ENCODE results near the gene CAP2. TPM values are rescaled to one million over a fixed set of nuclear protein-coding genes. Genes with fewer than 3 reads are reported as not detected.

The CAP2 gene
- total RNA-seq, 2 donors from 2014 or later, result 2.7 to 10.4 TPM

GRCh38 chr6:17480476-17480875 is 87.1 kb downstream of the CAP2 start:
- intact Hi-C loops (cut with DNase I), result no loop called here
- no peaks in the 10 kb centered on the region for H3K27me3 ChIP-seq
- H3K27ac ChIP-seq, result no peak overlapping the region
- no peak overlapping the region for H3K9ac ChIP-seq (ENCODE audit: low read depth in 2 of 2, low read length in 2 of 2)
- no peaks in the 10 kb centered on the region for H3K9me3 ChIP-seq
- no peaks in the 10 kb centered on the region for H3K4me1 ChIP-seq
- no peak for TF ChIP-seq CTCF (IDR thresholded peaks at IDR 0.05)
- H3K4me3 ChIP-seq, result no peak overlapping the region
- no peaks in the 10 kb centered on the region for H3K36me3 ChIP-seq
- DNase-seq, result no peak

GRCh38 chr6:17482711-17483110 is 89.3 kb downstream of the CAP2 start:
- no peak overlapping the region for H3K9ac ChIP-seq (ENCODE audit: low read depth in 2 of 2, low read length in 2 of 2)
- no peak for DNase-seq
- TF ChIP-seq CTCF (IDR thresholded peaks at IDR 0.05), result no peak

GRCh38 chr6:17483391-17484016 is 90.1 kb downstream of the CAP2 start:
- Histone ChIP-seq H3K27ac (no peak overlapping the region), H3K9ac (ENCODE audit: low read depth in 2 of 2, low read length in 2 of 2) (no peak overlapping the region), H3K4me3 (no peak overlapping the region), H3K36me3 (no peaks in the 10 kb centered on the region), H3K4me1 (no peaks in the 10 kb centered on the region), H3K27me3 (no peaks in the 10 kb centered on the region), H3K9me3 (no peaks in the 10 kb centered on the region)
- no peak for DNase-seq
- no peak for TF ChIP-seq CTCF (IDR thresholded peaks at IDR 0.05)
- intact Hi-C loops (cut with DNase I), result no loop called here

More at GRCh38 chr6:17482711-17483110, 89.3 kb downstream of the CAP2 start:
- no peaks in the 10 kb centered on the region for H3K27me3 ChIP-seq
- H3K4me1 ChIP-seq, result no peaks in the 10 kb centered on the region
- H3K36me3 ChIP-seq, result no peaks in the 10 kb centered on the region
- H3K4me3 ChIP-seq, result no peak overlapping the region
- no peak overlapping the region for H3K27ac ChIP-seq
- H3K9me3 ChIP-seq, result no peaks in the 10 kb centered on the region
- intact Hi-C loops (cut with DNase I), result no loop called here

GRCh38 chr6:17484201-17484849 is 90.9 kb downstream of the CAP2 start:
- intact Hi-C loops (cut with DNase I), result no loop called here
- Histone ChIP-seq H3K4me1 (no peaks in the 10 kb centered on the region), H3K27me3 (no peaks in the 10 kb centered on the region), H3K9ac (ENCODE audit: low read depth in 2 of 2, low read length in 2 of 2) (no peak overlapping the region), H3K36me3 (no peaks in the 10 kb centered on the region), H3K27ac (no peak overlapping the region), H3K4me3 (no peak overlapping the region), H3K9me3 (no peaks in the 10 kb centered on the region)
- TF ChIP-seq CTCF (IDR thresholded peaks at IDR 0.05), result no peak
- no peak for DNase-seq

- H3K9ac ChIP-seq (ENCODE audit: low read depth in 2 of 2, low read length in 2 of 2), result no peak overlapping the region
- H3K4me3 ChIP-seq, result no peak overlapping the region
- H3K36me3 ChIP-seq, result no peaks in the 10 kb centered on the region
- no peaks in the 10 kb centered on the region for H3K4me1 ChIP-seq
- no peaks in the 10 kb centered on the region for H3K9me3 ChIP-seq
- intact Hi-C loops (cut with DNase I), result no loop called here
- no peak for DNase-seq
- H3K27ac ChIP-seq, result no peak overlapping the region
- no peak for TF ChIP-seq CTCF (IDR thresholded peaks at IDR 0.05)
- H3K27me3 ChIP-seq, result no peaks in the 10 kb centered on the region
Observed at GRCh38 chr6:17485181-17485580, 91.8 kb downstream of the CAP2 start.
